ENCODE data around the gene OGFR. TPM values are rescaled to one million over a fixed set of nuclear protein-coding genes. Genes with fewer than 3 reads are reported as not detected.

OGFR gene
- total and polyA plus RNA-seq, 9 donors, result 28.6 to 52.9 (median 43.0) TPM

GRCh38 chr20:62812181-62812906 lies 7.7 kb downstream of the OGFR start:
- no peak for DNase-seq
- intact Hi-C loops (cut with DNase I), result no loop called here
- H3K36me3 ChIP-seq, result no peaks in the 10 kb centered on the region
- TF ChIP-seq, protein P1, sequence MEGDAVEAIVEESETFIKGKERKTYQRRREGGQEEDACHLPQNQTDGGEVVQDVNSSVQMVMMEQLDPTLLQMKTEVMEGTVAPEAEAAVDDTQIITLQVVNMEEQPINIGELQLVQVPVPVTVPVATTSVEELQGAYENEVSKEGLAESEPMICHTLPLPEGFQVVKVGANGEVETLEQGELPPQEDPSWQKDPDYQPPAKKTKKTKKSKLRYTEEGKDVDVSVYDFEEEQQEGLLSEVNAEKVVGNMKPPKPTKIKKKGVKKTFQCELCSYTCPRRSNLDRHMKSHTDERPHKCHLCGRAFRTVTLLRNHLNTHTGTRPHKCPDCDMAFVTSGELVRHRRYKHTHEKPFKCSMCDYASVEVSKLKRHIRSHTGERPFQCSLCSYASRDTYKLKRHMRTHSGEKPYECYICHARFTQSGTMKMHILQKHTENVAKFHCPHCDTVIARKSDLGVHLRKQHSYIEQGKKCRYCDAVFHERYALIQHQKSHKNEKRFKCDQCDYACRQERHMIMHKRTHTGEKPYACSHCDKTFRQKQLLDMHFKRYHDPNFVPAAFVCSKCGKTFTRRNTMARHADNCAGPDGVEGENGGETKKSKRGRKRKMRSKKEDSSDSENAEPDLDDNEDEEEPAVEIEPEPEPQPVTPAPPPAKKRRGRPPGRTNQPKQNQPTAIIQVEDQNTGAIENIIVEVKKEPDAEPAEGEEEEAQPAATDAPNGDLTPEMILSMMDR (IDR thresholded peaks at IDR 0.05), result no peak
- no peak for TF ChIP-seq EP300 (IDR thresholded peaks at IDR 0.05)
- TF ChIP-seq POLR2A (IDR thresholded peaks at IDR 0.05), result no peak
- peaks cover 4% of the 10 kb centered on the region for H3K27me3 ChIP-seq
- H3K27ac ChIP-seq, result no peak overlapping the region
- H3K9me3 ChIP-seq, result no peaks in the 10 kb centered on the region
- peaks cover 4% of the 10 kb centered on the region for H3K4me1 ChIP-seq (ENCODE audit: insufficient read depth)
- 85 to 86% (median 85%) methylated on average over 43 of the region's 43 CpGs for WGBS, 3 donors
- no peak overlapping the region for H3K4me3 ChIP-seq

DNA sequence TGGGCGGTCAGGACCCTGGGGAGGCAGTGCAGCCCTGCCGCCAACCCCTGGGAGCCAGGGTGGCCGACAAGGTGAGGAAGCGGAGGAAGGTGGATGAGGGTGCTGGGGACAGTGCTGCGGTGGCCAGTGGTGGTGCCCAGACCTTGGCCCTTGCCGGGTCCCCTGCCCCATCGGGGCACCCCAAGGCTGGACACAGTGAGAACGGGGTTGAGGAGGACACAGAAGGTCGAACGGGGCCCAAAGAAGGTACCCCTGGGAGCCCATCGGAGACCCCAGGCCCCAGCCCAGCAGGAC lies 8.2 kb downstream of the OGFR start:
- H3K4me1 ChIP-seq (ENCODE audit: insufficient read depth), result peaks cover 4% of the 10 kb centered on the region
- H3K4me3 ChIP-seq, result no peak overlapping the region
- TF ChIP-seq, protein P1 (IDR thresholded peaks at IDR 0.05), result no peak
- TF ChIP-seq EP300 (IDR thresholded peaks at IDR 0.05) (no peak), POLR2A (IDR thresholded peaks at IDR 0.05) (no peak)
- no peaks in the 10 kb centered on the region for H3K36me3 ChIP-seq
- H3K9me3 ChIP-seq, result no peaks in the 10 kb centered on the region
- H3K27me3 ChIP-seq, result peaks cover 4% of the 10 kb centered on the region
- no peak overlapping the region for H3K27ac ChIP-seq
- DNase-seq, result no peak
- intact Hi-C loops (cut with DNase I), result no loop called here
- 88 to 90% (median 90%) methylated on average over 11 of the region's 11 CpGs for WGBS, 3 donors

GRCh38 chr20:62813588-62813987 lies 9.0 kb downstream of the OGFR start:
- no peak overlapping the region for H3K27ac ChIP-seq
- 67 to 78% (median 73%) methylated on average over 13 of the region's 13 CpGs for WGBS, 3 donors
- no peaks in the 10 kb centered on the region for H3K36me3 ChIP-seq
- intact Hi-C loops (cut with DNase I), result no loop called here
- H3K27me3 ChIP-seq, result peaks cover 4% of the 10 kb centered on the region
- TF ChIP-seq EP300 (IDR thresholded peaks at IDR 0.05), result no peak
- TF ChIP-seq POLR2A (IDR thresholded peaks at IDR 0.05), result no peak
- TF ChIP-seq, protein P1 (IDR thresholded peaks at IDR 0.05), result no peak
- no peaks in the 10 kb centered on the region for H3K9me3 ChIP-seq
- peaks cover 5% of the 10 kb centered on the region for H3K4me1 ChIP-seq (ENCODE audit: insufficient read depth)
- no peak overlapping the region for H3K4me3 ChIP-seq
- DNase-seq, result no peak

GRCh38 chr20:62814060-62814708 lies 9.5 kb downstream of the OGFR start:
- Histone ChIP-seq H3K9me3 (no peaks in the 10 kb centered on the region), H3K4me1 (ENCODE audit: insufficient read depth) (peaks cover 9% of the 10 kb centered on the region), H3K36me3 (no peaks in the 10 kb centered on the region), H3K27ac (no peak overlapping the region), H3K27me3 (peaks cover 4% of the 10 kb centered on the region), H3K4me3 (no peak overlapping the region)
- DNase-seq, result no peak
- TF ChIP-seq, protein P1 (IDR thresholded peaks at IDR 0.05), result no peak
- no peak for TF ChIP-seq EP300 (IDR thresholded peaks at IDR 0.05)
- TF ChIP-seq POLR2A (IDR thresholded peaks at IDR 0.05), result no peak
- 67 to 86% (median 80%) methylated on average over 13 of the region's 13 CpGs for WGBS, 3 donors
- intact Hi-C loops (cut with DNase I), result no loop called here
